Measurements from ENCODE around the gene BIRC5.

BIRC5 gene

GRCh38 chr17:78271419-78272170 is 57.5 kb downstream of the BIRC5 start:
- TF ChIP-seq CTCF (IDR thresholded peaks at IDR 0.05; ENCODE audit: borderline replicate concordance, insufficient read depth, low read depth, low read length), result no peak
- H3K4me3 ChIP-seq (ENCODE audit: low read depth, low read length), result no peak overlapping the region

DNA sequence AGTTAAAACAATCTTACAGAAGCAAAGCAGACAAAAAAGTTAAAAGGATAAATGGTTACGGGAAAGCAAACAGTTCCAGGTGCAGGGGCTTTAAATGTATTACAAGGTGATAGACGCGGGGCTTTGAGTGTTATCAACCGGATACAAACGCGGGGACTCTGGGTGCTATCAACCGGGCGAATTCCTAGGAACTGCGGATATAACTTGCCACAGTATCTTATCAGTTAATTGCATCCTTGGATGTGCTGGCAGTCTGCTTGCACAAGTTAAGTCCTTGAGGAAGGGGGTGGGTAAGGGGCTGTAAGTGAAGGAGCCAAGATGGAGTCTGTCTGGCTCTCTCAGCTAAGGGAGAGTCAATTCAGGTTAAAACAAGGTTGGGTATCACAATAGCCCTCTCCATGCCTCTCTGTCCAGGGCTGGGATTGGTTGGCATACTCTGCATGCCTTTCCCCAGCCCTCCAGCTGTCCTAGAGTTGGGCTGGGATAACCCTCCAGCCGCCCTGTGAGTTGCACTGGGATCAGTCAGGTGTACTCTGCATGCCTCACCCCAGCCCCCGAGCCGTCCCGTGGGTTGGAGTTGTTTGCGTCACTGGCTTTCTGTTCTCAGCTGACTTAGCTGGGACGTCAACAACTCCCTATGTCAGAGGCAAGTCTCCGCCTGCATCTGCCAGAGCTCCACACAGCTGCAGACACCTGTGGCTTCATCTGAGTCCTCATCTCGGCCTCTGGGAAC is 58.3 kb downstream of the BIRC5 start:
- no peak for TF ChIP-seq CTCF (IDR thresholded peaks at IDR 0.05; ENCODE audit: borderline replicate concordance, insufficient read depth, low read depth, low read length)

GRCh38 chr17:78272914-78273258 is 58.8 kb downstream of the BIRC5 start:
- H3K4me3 ChIP-seq (ENCODE audit: low read depth, low read length), result no peak overlapping the region
- TF ChIP-seq CTCF (IDR thresholded peaks at IDR 0.05; ENCODE audit: borderline replicate concordance, insufficient read depth, low read depth, low read length), result no peak

More for the DNA sequence above, 58.3 kb downstream of the BIRC5 start:
- H3K4me3 ChIP-seq (ENCODE audit: low read depth, low read length), result no peak overlapping the region

GRCh38 chr17:78273813-78274212 is 59.8 kb downstream of the BIRC5 start:
- H3K4me3 ChIP-seq (ENCODE audit: low read depth, low read length), result no peak overlapping the region
- TF ChIP-seq CTCF (IDR thresholded peaks at IDR 0.05; ENCODE audit: borderline replicate concordance, insufficient read depth, low read depth, low read length), result no peak
